Epithelial cell of umbilical artery (primary cell): Measurements from ENCODE around the gene ERO1B. TPM values are rescaled to one million over a fixed set of nuclear protein-coding genes. Genes with fewer than 3 reads are reported as not detected.

Source experiments
- total RNA-seq: library from RNA; depleted of rRNA; stranded (reverse); fragments of >200 nt; gene quantifications from 2 replicates; pipeline ENCODE4 v1.2.3, GENCODE V29; 2014

The ERO1B gene
- 2.6 and 3.6 TPM in 2 replicates for total RNA-seq

GRCh38 chr1:236281654-236282424 lies at the start of gene ERO1B:
Gene ERO1B (minus strand): TSS chr1:236281958. CDS start chr1:236281783, 175 bp downstream.

Other genes starting within 250 kb of the ERO1B start
- gene NID1, start 216.9 kb downstream of the ERO1B start, total RNA-seq, result 47.0 and 61.4 TPM in 2 replicates
- 4.0 and 6.8 TPM in 2 replicates for gene GPR137B, start 139.4 kb downstream of the ERO1B start, total RNA-seq
- gene EDARADD, start 112.3 kb upstream of the ERO1B start, total RNA-seq, result under 0.01 TPM in 1 of 2 replicates, not detected in the other
- 46.1 and 137 TPM in 2 replicates for gene LGALS8, start 242.0 kb upstream of the ERO1B start, total RNA-seq